CD14-positive monocyte (primary cell): ENCODE measurements around the gene PRKAG3. TPM values are rescaled to one million over a fixed set of nuclear protein-coding genes. Genes with fewer than 3 reads are reported as not detected.

ENCODE experiments used
- DNase-seq, 3 donors: peaks; one replicate each; pipeline ENCODE4 v3.0.0-alpha.2; 2011 to 2022
- H2AFZ ChIP-seq: 2 replicates; pipeline ENCODE4 v1.6.0; 2012; ENCODE audit warnings: mild to moderate bottlenecking, low read depth, low read length, inconsistent platforms; ENCODE audit not compliant: insufficient read depth, poor library complexity, severe bottlenecking
- H3K27ac ChIP-seq, 2 donors: 1 replicate in 1 of 2; 2 replicates in 1 of 2; pipeline ENCODE4 v1.5.1; 2012 to 2013; ENCODE audit warnings: low read length in 2 of 2, control low read depth in 1 of 2, inconsistent platforms in 1 of 2, low read depth in 1 of 2, mild to moderate bottlenecking in 1 of 2
- H3K27me3 ChIP-seq, 2 donors: one replicate each; pipeline versions ENCODE4 v1.6.0 to v1.6.1; 2011 to 2013; ENCODE audit warnings: low read length in 2 of 2; ENCODE audit not compliant: control insufficient read depth in 2 of 2, insufficient read depth in 2 of 2
- H3K36me3 ChIP-seq, 2 donors: replicated peaks in 1 of 2; 1 replicate in 1 of 2; 2 replicates in 1 of 2; pipeline versions ENCODE4 v1.5.1 to v1.6.1; 2012 to 2013; ENCODE audit warnings: low read length in 2 of 2, control low read depth in 1 of 2, inconsistent platforms in 1 of 2, mild to moderate bottlenecking in 1 of 2; ENCODE audit not compliant: insufficient read depth in 2 of 2, control insufficient read depth in 1 of 2
- H3K4me1 ChIP-seq, 2 donors: 1 replicate in 1 of 2; 2 replicates in 1 of 2; pipeline versions ENCODE4 v1.5.1 to v1.6.1; 2012 to 2013; ENCODE audit warnings: low read length in 2 of 2, control low read depth in 1 of 2, inconsistent platforms in 1 of 2, mild to moderate bottlenecking in 1 of 2, moderate library complexity in 1 of 2; ENCODE audit not compliant: insufficient read depth in 2 of 2, control insufficient read depth in 1 of 2
- H3K4me2 ChIP-seq: replicated peaks from 2 replicates; pipeline ENCODE3; 2012; ENCODE audit warnings: low read length, moderate library complexity, mild to moderate bottlenecking; ENCODE audit not compliant: poor library complexity, severe bottlenecking; ENCODE audit errors: extremely low read depth
- H3K4me3 ChIP-seq, 3 experiments: fragments of 200-600 bp in 1 of 3; sonication (generic) in 1 of 3; replicated peaks in 1 of 3; 1 replicate in 2 of 3; 2 replicates in 1 of 3; pipeline ENCODE4 v1.5.1; 2011 to 2013; ENCODE audit warnings: low read length in 3 of 3, mild to moderate bottlenecking in 3 of 3, control low read depth in 2 of 3, low read depth in 2 of 3, inconsistent platforms in 1 of 3, moderate library complexity in 1 of 3
- H3K79me2 ChIP-seq: 2 replicates; pipeline ENCODE4 v1.6.0; 2012; ENCODE audit warnings: mild to moderate bottlenecking, control low read depth, inconsistent platforms, low read length, moderate library complexity; ENCODE audit not compliant: insufficient read depth
- H3K9ac ChIP-seq: 2 replicates; pipeline ENCODE4 v1.6.0; 2017; ENCODE audit warnings: low read length, mild to moderate bottlenecking; ENCODE audit not compliant: insufficient read depth, poor library complexity, severe bottlenecking
- H3K9me3 ChIP-seq, 2 donors: replicated peaks in 1 of 2; 1 replicate in 1 of 2; 2 replicates in 1 of 2; pipeline versions ENCODE4 v1.5.1 to v1.6.1; 2012 to 2013; ENCODE audit warnings: low read length in 2 of 2, control low read depth in 1 of 2; ENCODE audit not compliant: control insufficient read depth in 1 of 2, insufficient read depth in 1 of 2
- H4K20me1 ChIP-seq: 2 replicates; pipeline ENCODE4 v1.6.0; 2012; ENCODE audit warnings: mild to moderate bottlenecking, low read length, control low read depth, moderate library complexity; ENCODE audit not compliant: insufficient read depth
- H3K27ac Mint-ChIP-seq, 7 donors: one replicate each; pipeline ENCODE4 v1.8.0; 2020; ENCODE audit warnings: mild to moderate bottlenecking in 7 of 7, mixed read lengths in 7 of 7, moderate library complexity in 6 of 7, inconsistent platforms in 2 of 7
- H3K27me3 Mint-ChIP-seq, 3 donors: one replicate each; pipeline ENCODE4 v1.8.0; 2021 to 2022; ENCODE audit warnings: low read depth in 3 of 3, mild to moderate bottlenecking in 3 of 3, mixed read lengths in 3 of 3, moderate library complexity in 3 of 3, inconsistent platforms in 1 of 3
- H3K36me3 Mint-ChIP-seq, 2 donors: one replicate each; pipeline ENCODE4 v1.8.0; 2020; ENCODE audit warnings: mixed read lengths in 2 of 2, inconsistent platforms in 1 of 2, mild to moderate bottlenecking in 1 of 2
- H3K4me1 Mint-ChIP-seq: one replicate; pipeline ENCODE4 v1.8.0; 2020; ENCODE audit warnings: mild to moderate bottlenecking, mixed read lengths
- H3K4me3 Mint-ChIP-seq, 2 donors: one replicate each; pipeline ENCODE4 v1.8.0; 2020; ENCODE audit warnings: mild to moderate bottlenecking in 2 of 2, mixed read lengths in 2 of 2, moderate library complexity in 1 of 2
- H3K9me3 Mint-ChIP-seq, 7 donors: one replicate each; pipeline ENCODE4 v1.8.0; 2020 to 2022; ENCODE audit warnings: mixed read lengths in 7 of 7, mild to moderate bottlenecking in 6 of 7, moderate library complexity in 6 of 7, inconsistent platforms in 2 of 7
- CTCF ChIP-seq: fragments of 200-600 bp; IDR thresholded peaks from one replicate; pipeline ENCODE4 v1.8.0; 2022; ENCODE audit warnings: antibody characterized with exemption, mild to moderate bottlenecking
- WGBS: methylation state at CpG from one replicate; pipeline ENCODE4 v1.1.5; 2013; ENCODE audit warnings: missing lambda C conversion rate; ENCODE audit not compliant: insufficient coverage; 5-methylcytosine and 5-hydroxymethylcytosine counted together
- intact Hi-C, 2 donors: fragments of 100-400 bp; cut with micrococcal nuclease; formaldehyde crosslinking; loops; one replicate each; pipeline versions ENCODE4 v1.15.0 to v1.15.1; 2023
- polyA plus RNA-seq, 3 donors: library from polyadenylated mRNA; depleted of rRNA in 1 of 3; unstranded in 2 of 3; stranded (reverse) in 1 of 3; fragments of 300-500 nt in 2 of 3; fragments of >200 nt in 1 of 3; fragmentation: Illumina TruSeq in 2 of 3; gene quantifications; 1 replicate in 2 of 3; 2 replicates in 1 of 3; pipeline ENCODE4 v1.2.3, GENCODE V29; 2012 to 2021

Gene PRKAG3
- polyA plus RNA-seq, 3 donors: not detected

- intact Hi-C loops: no loop called here
- Mint-ChIP-seq H3K4me3 (no peak overlapping the region), H3K27me3 (peaks cover 29 to 31% (median 29%) of the 10 kb centered on the region in 3 donors), H3K4me1 (peaks cover 31% of the 10 kb centered on the region), H3K9me3 (peaks cover 7 to 23% (median 14%) of the 10 kb centered on the region in 7 donors), H3K27ac (no peak overlapping the region), H3K36me3 (peaks cover 28 to 32% of the 10 kb centered on the region in 2 donors)
- Histone ChIP-seq H3K4me2 (no peak overlapping the region), H3K9ac (no peak overlapping the region), H4K20me1 (peaks cover 40% of the 10 kb centered on the region), H3K4me3 (no peak overlapping the region), H3K27me3 (peaks cover 20 to 27% of the 10 kb centered on the region in 2 donors), H2AFZ (no peak overlapping the region), H3K4me1 (peaks cover 17 to 31% of the 10 kb centered on the region in 2 donors), H3K9me3 (peaks cover 3 to 9% of the 10 kb centered on the region in 2 donors), H3K27ac (no peak overlapping the region), H3K79me2 (no peaks in the 10 kb centered on the region), H3K36me3 (no peaks in the 10 kb centered on the region)
- TF ChIP-seq CTCF: no peak
- no CpG with 5 or more reads among the region's 4 CpGs for WGBS
- no peak for DNase-seq
Measured at GRCh38 chr2:218802386-218802994, 29.1 kb downstream of the PRKAG3 start.

- Histone ChIP-seq H3K27ac (no peak overlapping the region), H3K27me3 (peaks cover 22 to 39% of the 10 kb centered on the region in 2 donors), H3K9me3 (peaks cover 3 to 9% of the 10 kb centered on the region in 2 donors), H3K79me2 (no peaks in the 10 kb centered on the region), H4K20me1 (peaks cover 61% of the 10 kb centered on the region), H3K36me3 (no peaks in the 10 kb centered on the region), H3K4me1 (peaks cover 5 to 10% of the 10 kb centered on the region in 2 donors), H3K4me3 (no peak overlapping the region), H3K9ac (no peak overlapping the region), H2AFZ (no peak overlapping the region), H3K4me2 (no peak overlapping the region)
- TF ChIP-seq CTCF: no peak
- Mint-ChIP-seq H3K9me3 (peaks cover 5 to 21% (median 10%) of the 10 kb centered on the region in 7 donors), H3K4me1 (peaks cover 14% of the 10 kb centered on the region), H3K27me3 (peaks cover 36 to 40% (median 37%) of the 10 kb centered on the region in 3 donors), H3K36me3 (peaks cover 25 to 28% of the 10 kb centered on the region in 2 donors), H3K27ac (no peak overlapping the region), H3K4me3 (peak overlapping the region in 1 of 2 donors; percentile 79)
- no peak for DNase-seq
- intact Hi-C loops: loop anchor here in 1 of 2 donors (5.0 kb wide), 1 partner anchor 32 kb away; the partner anchor contains the start of gene PRKAG3
- 58% methylated on average over 2 of the region's 6 CpGs for WGBS
Measured at GRCh38 chr2:218799990-218800389, 31.6 kb downstream of the PRKAG3 start.
